Measurements from ENCODE around the gene FILIP1L. TPM values are rescaled to one million over a fixed set of nuclear protein-coding genes. Genes with fewer than 3 reads are reported as not detected.

The FILIP1L gene
- polyA plus RNA-seq, 1 of the 3 experiments (the other 2 are of a cell fraction) = 26.8 TPM

- TF ChIP-seq USF1 (IDR thresholded peaks at IDR 0.05; ENCODE audit: borderline replicate concordance, low read depth) = no peak
- TF ChIP-seq NRF1 (IDR thresholded peaks at IDR 0.05; ENCODE audit: low read depth, low read length) = no peak
- TF ChIP-seq EZH2phosphoT487 (IDR thresholded peaks at IDR 0.05; ENCODE audit: borderline replicate concordance, low read depth) = no peak
- no peak for TF ChIP-seq REST (IDR thresholded peaks at IDR 0.05; ENCODE audit: low read depth, low read length)
- TF ChIP-seq PBX3 (IDR thresholded peaks at IDR 0.05) = peak; percentile 66
- TF ChIP-seq USF2 (IDR thresholded peaks at IDR 0.05; ENCODE audit: borderline replicate concordance, low read depth, low read length) = no peak
- no peak for TF ChIP-seq RCOR1 (IDR thresholded peaks at IDR 0.05; ENCODE audit: low read length)
- TF ChIP-seq ELF1 (IDR thresholded peaks at IDR 0.05) = no peak
These were observed 236.3 kb downstream of the FILIP1L start (continued) for GRCh38 chr3:99878005-99878404.

- no peaks in the 10 kb centered on the region for H3K9me2 ChIP-seq
- H3K4me1 ChIP-seq (ENCODE audit: control insufficient read depth in 1 of 2, insufficient read depth in 2 of 2, low read depth in 1 of 2, low read length in 1 of 2) = peaks cover 10 to 15% of the 10 kb centered on the region in 2 experiments; a peak in 3 of 4 replicates
- ChIA-PET POLR2A (no interaction called here), CTCF (interaction anchor here (1.0 to 1.2 kb wide), 2 partner anchors 9 to 34 kb away, joined by 4 read pairs; no protein-coding TSS in a partner anchor)
- peaks cover 39% of the 10 kb centered on the region for H3K79me2 ChIP-seq (ENCODE audit: insufficient read depth)
- no peaks in the 10 kb centered on the region for H3K27me3 ChIP-seq (ENCODE audit: insufficient read depth)
- H3K9ac ChIP-seq = peak overlapping the region; percentile 97; the same call in 1 of the 2 replicates
- DNase-seq = no peak
- H2AFZ ChIP-seq (ENCODE audit: low read depth) = peak overlapping the region; percentile 79
- 53% methylated on average over 4 of the region's 4 CpGs for WGBS (ENCODE audit: low lambda C conversion rate)
- peak overlapping the region; percentile 85 for H3K4me2 ChIP-seq
- peaks cover 8% of the 10 kb centered on the region for H3F3A ChIP-seq (replicated peaks; ENCODE audit: insufficient read depth)
- H3K27ac ChIP-seq (ENCODE audit: low read depth in 2 of 2, low read length in 1 of 2) = peak overlapping the region; percentile 39 to 85; a peak in 3 of 4 replicates
- TF ChIP-seq USF1 (IDR thresholded peaks at IDR 0.05; ENCODE audit: borderline replicate concordance, low read depth) (no peak), CHD2 (IDR thresholded peaks at IDR 0.05; ENCODE audit: low read length, partially characterized antibody) (no peak), TCF12 (IDR thresholded peaks at IDR 0.05) (peak; percentile 36)
- no peaks in the 10 kb centered on the region for H4K20me1 ChIP-seq (ENCODE audit: insufficient read depth)
- peak overlapping the region in 1 of 2 experiments; percentile 82; a peak in 1 of 4 replicates for H3K4me3 ChIP-seq (ENCODE audit: low read depth in 2 of 2, low read length in 1 of 2)
- no peaks in the 10 kb centered on the region for H3K9me3 ChIP-seq
- H3K36me3 ChIP-seq (replicated peaks in 1 of 2; ENCODE audit: control insufficient read depth in 1 of 2, insufficient read depth in 2 of 2, low read length in 1 of 2) = no peaks in the 10 kb centered on the region
These were observed 237.2 kb downstream of the FILIP1L start for GRCh38 chr3:99877031-99877579.

All from SK-N-SH (cell line).